Heart left ventricle (tissue), 16 donors: Measurements from ENCODE around the gene BCAS1. TPM values are rescaled to one million over a fixed set of nuclear protein-coding genes. Genes with fewer than 3 reads are reported as not detected.
A peak's percentile ranks its signal among the peaks of the same experiment; 100 is the strongest.

Experiments used
- ATAC-seq, 4 donors: fragments of 200-7000 bp; cut with Tn5 transposase; one replicate each; pipeline ENCODE4 v1.9.1; 2020 to 2022; ENCODE audit warnings: moderate library complexity in 4 of 4, mild to moderate bottlenecking in 3 of 4, moderate number of reproducible peaks in 1 of 4
- DNase-seq, 5 donors: peaks; one replicate each; pipeline ENCODE4 v3.0.0-alpha.2; 2020
- H3K27ac ChIP-seq, 12 donors: fragments of 200-600 bp; sonication (generic) in 4 of 12; one replicate each; pipeline versions ENCODE4 v1.5.0 to v1.8.0; 2016 to 2022; ENCODE audit warnings: mild to moderate bottlenecking in 2 of 12
- H3K27me3 ChIP-seq, 9 donors: fragments of 200-600 bp; sonication (generic) in 2 of 9; one replicate each; pipeline versions ENCODE4 v1.5.1 to v1.8.0; 2016 to 2022; ENCODE audit warnings: mild to moderate bottlenecking in 3 of 9
- H3K36me3 ChIP-seq, 9 donors: fragments of 200-600 bp; sonication (generic) in 2 of 9; one replicate each; pipeline versions ENCODE4 v1.5.0 to v1.8.0; 2018 to 2022; ENCODE audit warnings: mild to moderate bottlenecking in 2 of 9
- H3K4me1 ChIP-seq, 12 donors: fragments of 200-600 bp; sonication (generic) in 4 of 12; one replicate each; pipeline versions ENCODE4 v1.5.0 to v1.8.0; 2016 to 2022; ENCODE audit warnings: mild to moderate bottlenecking in 3 of 12
- H3K4me3 ChIP-seq, 12 donors: fragments of 200-600 bp; sonication (generic) in 4 of 12; one replicate each; pipeline versions ENCODE4 v1.5.0 to v1.8.0; 2017 to 2022; ENCODE audit warnings: mild to moderate bottlenecking in 9 of 12, moderate library complexity in 4 of 12
- H3K9me3 ChIP-seq, 12 donors: fragments of 200-600 bp; sonication (generic) in 4 of 12; one replicate each; pipeline versions ENCODE4 v1.5.0 to v1.8.0; 2016 to 2022; ENCODE audit warnings: mild to moderate bottlenecking in 1 of 12
- CTCF ChIP-seq, 12 donors: fragments of 200-600 bp; sonication (generic) in 4 of 12; IDR thresholded peaks; one replicate each; pipeline versions ENCODE4 v1.5.0 to v1.8.0; 2018 to 2022; ENCODE audit warnings: antibody characterized with exemption in 12 of 12, mild to moderate bottlenecking in 5 of 12
- POLR2A ChIP-seq, 2 donors: fragments of 450-650 bp; IDR thresholded peaks; one replicate each; pipeline ENCODE4 v1.6.1; 2017; ENCODE audit warnings: antibody characterized with exemption in 2 of 2, mild to moderate bottlenecking in 2 of 2, moderate library complexity in 2 of 2
- WGBS, 4 donors: extraction: QIAGEN DNeasy Blood & Tissue Kit in 2 of 4; methylation state at CpG; one replicate each; pipeline versions ENCODE4 v1.1.5 to v1.1.7; 2013 to 2018; 5-methylcytosine and 5-hydroxymethylcytosine counted together
- intact Hi-C, 10 donors: fragments of 100-400 bp; cut with DNase I; formaldehyde crosslinking; loops; one replicate each; pipeline versions ENCODE4 v1.11.1 to v1.14.2; 2022
- polyA plus RNA-seq, 2 donors: library from polyadenylated mRNA; stranded (reverse); fragments of 200-250 nt; gene quantifications; one replicate each; pipeline ENCODE4 v1.2.3, GENCODE V29; 2013
- total RNA-seq, 9 donors: library from RNA; depleted of rRNA in 2 of 9; stranded (reverse); fragments of >200 nt in 2 of 9; fragmentation: NEBNext Ultra II Directional in 3 of 9; extraction: Animal tissue kit (Norgen Biotek cat#: 25700) in 3 of 9; gene quantifications; one replicate each; pipeline versions ENCODE4 v1.1.0 to v1.2.4, GENCODE V29; 2016 to 2023
- donor health status: ischemic (EF 13 %, LVEDD 7.1; RV severe dilation, severe dysfunction).
- donor health status: healthy with polysubstance abuse.
- donor health status: DM: no; HTN: yes; CAD: no.
- donor health status: DM: no; HTN: no; CAD: no.
- donor health status: ischemic (EF 25% LVEDD 6.9; RV normal size, moderate dysfunction).
- donor health status: ischemic (EF 25% LVEDD 5.7; RV mildly dilated, moderate dysfunction).
- donor health status: healthy.
- donor health status: DM: yes; HTN: yes; CAD: no.
- donor health status: ischemic (EF 35%, LVEDD 5.7; RV mildly dilated, moderate dysfunction).
- donor health status: nonischemic (EF 11% LVEDD 7.7; RV severe dilation, severe dysfunction).
- donor health status: DM: yes; HTN: yes; CAD: no.
- donor health status: PGD.
- donor health status: ischemic (EF 29% LVEDD 5.4; RV normal size, mild dysfunction).
- donor health status: nonischemic (EF 23%, LVEDD 6.1; RV moderate dilation, normal function).

BCAS1 gene
- total and polyA plus RNA-seq, 11 donors: not detected

DNA sequence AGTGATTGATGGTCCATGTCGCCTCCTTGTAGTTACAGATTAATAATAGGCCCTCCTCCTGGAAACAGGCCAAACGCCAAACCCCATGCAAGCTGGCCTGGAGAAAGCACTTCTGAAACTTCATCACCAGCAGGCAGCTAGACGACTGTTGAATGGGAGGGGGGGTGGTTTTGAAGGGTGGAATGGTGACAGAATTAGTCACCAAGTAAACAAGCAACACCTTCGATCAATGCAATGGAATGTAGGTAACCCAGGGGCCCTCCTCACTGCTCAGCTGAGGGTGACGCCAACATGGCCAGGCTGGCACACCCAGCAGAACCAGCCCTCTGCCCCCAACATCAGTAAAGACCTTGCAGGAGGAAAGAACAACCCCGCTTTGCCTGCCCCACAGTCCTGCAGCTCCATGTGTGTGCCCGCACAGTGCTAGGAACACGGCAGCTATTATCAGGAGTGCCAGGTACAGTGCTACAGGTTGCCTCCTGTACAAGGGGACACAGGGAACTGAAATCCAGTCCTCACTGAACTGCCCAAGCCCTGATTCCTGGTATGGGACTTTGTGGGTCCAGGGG is 2.7 kb downstream of the BCAS1 start:
- TF ChIP-seq POLR2A (IDR thresholded peaks at IDR 0.05) (no peak), CTCF (IDR thresholded peaks at IDR 0.05) (no peak)
- Histone ChIP-seq H3K9me3 (no peaks in the 10 kb centered on the region), H3K27ac (no peak overlapping the region), H3K36me3 (no peaks in the 10 kb centered on the region), H3K27me3 (peaks cover 0 to 18% (median 0%) of the 10 kb centered on the region in 9 donors), H3K4me3 (no peak overlapping the region), H3K4me1 (peaks cover 0 to under 1% (median 0%) of the 10 kb centered on the region in 12 donors)
- DNase-seq (peak in 1 of 5 donors; percentile 55), ATAC-seq (peak in 2 of 4 donors; percentile 49 to 64)
- 32 to 55% (median 46%) methylated on average over 8 of the region's 8 CpGs for WGBS, 4 donors
- intact Hi-C loops: loop anchor here in 2 of 10 donors (10.0 kb wide), 2 partner anchors 123 to 493 kb away; no protein-coding TSS in a partner anchor

DNA sequence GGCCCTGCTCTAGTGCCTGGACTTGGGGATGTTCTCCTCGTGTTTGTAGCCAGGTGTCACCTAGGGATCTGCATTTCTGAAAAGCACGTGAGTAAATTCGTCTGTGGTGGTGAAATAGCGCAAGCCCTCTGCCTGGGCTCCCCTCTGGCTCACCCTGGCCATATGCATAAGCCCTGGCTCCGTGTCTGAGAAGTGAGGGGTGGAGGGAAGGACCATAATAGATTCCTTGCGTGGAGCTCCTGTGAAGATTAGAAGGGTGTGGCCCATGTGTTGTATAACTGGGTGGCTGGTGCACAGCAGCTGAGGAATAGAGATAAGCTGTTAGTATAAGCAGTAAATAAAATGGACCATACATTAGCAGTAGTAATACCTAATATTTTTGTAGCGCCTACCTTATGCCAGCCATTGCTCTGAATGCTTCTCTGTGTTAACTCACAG is 4.8 kb downstream of the BCAS1 start:
- intact Hi-C loops: loop anchor here in 2 of 10 donors (10.0 kb wide), 2 partner anchors 121 to 491 kb away; no protein-coding TSS in a partner anchor
- no peak for ATAC-seq
- WGBS, 4 donors: 52 to 68% (median 58%) methylated on average over 7 of the region's 7 CpGs

DNA sequence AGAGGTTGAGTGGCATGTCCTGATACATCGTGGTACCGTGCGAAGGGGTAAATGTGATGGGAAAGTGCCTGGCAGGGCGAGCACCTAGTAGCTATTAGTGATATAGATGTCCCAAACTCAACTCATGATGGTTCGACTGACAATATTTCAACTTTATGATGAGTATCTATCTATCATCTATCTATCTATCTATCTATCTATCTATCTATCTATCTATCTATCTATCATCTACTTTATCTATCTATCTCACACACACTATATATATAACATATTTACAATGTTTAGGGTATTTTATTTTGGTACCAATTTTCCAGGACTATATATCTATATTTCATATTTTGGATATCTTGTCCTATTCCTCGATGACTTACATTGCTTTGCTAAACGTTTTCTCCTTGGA is 5.5 kb downstream of the BCAS1 start:
- H3K4me1 ChIP-seq: peaks cover 0 to 9% (median 0%) of the 10 kb centered on the region in 12 donors
- H3K4me3 ChIP-seq: no peak overlapping the region
- ATAC-seq: no peak
- no peak overlapping the region for H3K27ac ChIP-seq
- H3K36me3 ChIP-seq: no peaks in the 10 kb centered on the region
- TF ChIP-seq CTCF (IDR thresholded peaks at IDR 0.05) (no peak), POLR2A (IDR thresholded peaks at IDR 0.05) (no peak)
- H3K9me3 ChIP-seq: no peaks in the 10 kb centered on the region
- intact Hi-C loops: loop anchor here in 7 of 10 donors (5.0 to 10.0 kb wide), 5 partner anchors 103 to 490 kb away; no protein-coding TSS in a partner anchor
- 71 to 85% (median 74%) methylated on average over 7 of the region's 7 CpGs for WGBS, 4 donors
- no peak for DNase-seq
- H3K27me3 ChIP-seq: peaks cover 0 to 17% (median 0%) of the 10 kb centered on the region in 9 donors

More for the DNA sequence above, 4.8 kb downstream of the BCAS1 start:
- TF ChIP-seq CTCF (IDR thresholded peaks at IDR 0.05) (no peak), POLR2A (IDR thresholded peaks at IDR 0.05) (no peak)
- no peak overlapping the region for H3K27ac ChIP-seq
- peaks cover 0 to 9% (median 0%) of the 10 kb centered on the region in 12 donors for H3K4me1 ChIP-seq
- H3K36me3 ChIP-seq: no peaks in the 10 kb centered on the region
- no peaks in the 10 kb centered on the region for H3K9me3 ChIP-seq
- no peak for DNase-seq
- no peak overlapping the region for H3K4me3 ChIP-seq
- H3K27me3 ChIP-seq: peaks cover 0 to 18% (median 0%) of the 10 kb centered on the region in 9 donors

DNA sequence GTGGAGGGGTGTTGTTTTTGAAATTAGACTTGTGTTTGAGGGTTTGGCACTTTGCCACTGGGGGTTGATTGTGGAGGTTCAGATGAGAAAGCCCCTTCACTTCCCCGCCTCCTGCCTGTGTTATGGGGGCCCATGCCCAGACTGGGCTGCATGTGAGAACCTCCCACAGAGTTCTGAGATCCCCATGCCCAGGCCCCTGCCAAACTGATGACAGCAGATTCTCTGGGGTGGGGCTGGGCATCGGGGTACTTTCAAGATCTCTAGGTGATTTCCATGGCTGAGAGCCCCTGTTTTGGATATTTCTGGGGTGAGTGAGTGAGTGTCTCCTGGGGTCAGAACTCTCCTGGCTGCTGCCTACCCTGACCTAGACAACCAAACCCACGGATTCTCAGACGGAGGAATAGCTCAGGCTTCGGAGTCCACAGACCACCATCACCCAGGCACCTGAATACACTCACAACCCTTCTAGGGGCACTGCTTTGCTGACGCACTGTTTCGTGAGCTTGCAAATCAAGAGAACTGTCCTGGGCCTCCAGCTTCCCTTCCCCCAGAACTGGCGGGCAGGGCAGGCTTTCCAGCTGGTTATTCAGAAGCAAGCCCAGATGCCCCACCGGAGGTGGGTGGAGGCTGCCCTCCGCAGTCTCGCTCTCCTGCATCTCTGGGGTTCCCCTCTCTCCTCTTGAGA is 6.3 kb downstream of the BCAS1 start:
- no peaks in the 10 kb centered on the region for H3K36me3 ChIP-seq
- H3K9me3 ChIP-seq: no peaks in the 10 kb centered on the region
- 73 to 82% (median 77%) methylated on average over 8 to 11 of the region's 11 CpGs for WGBS, 4 donors
- H3K4me3 ChIP-seq: no peak overlapping the region
- H3K4me1 ChIP-seq: peaks cover 0 to 9% (median 0%) of the 10 kb centered on the region in 12 donors
- intact Hi-C loops: loop anchor here in 7 of 10 donors (5.0 to 10.0 kb wide), 5 partner anchors 102 to 489 kb away; no protein-coding TSS in a partner anchor
- H3K27me3 ChIP-seq: peaks cover 0 to 12% (median 0%) of the 10 kb centered on the region in 9 donors
- TF ChIP-seq POLR2A (IDR thresholded peaks at IDR 0.05): no peak
- no peak for TF ChIP-seq CTCF (IDR thresholded peaks at IDR 0.05)
- ATAC-seq: no peak
- H3K27ac ChIP-seq: no peak overlapping the region
- DNase-seq: no peak
